ENCODE data around the gene OR4D2. TPM values are rescaled to one million over a fixed set of nuclear protein-coding genes. Genes with fewer than 3 reads are reported as not detected.

OR4D2 gene
- total RNA-seq, 1 donor from 2014 or later, result not detected

Other genes with a start within 250 kb of the OR4D2 start
- gene CUEDC1, start 211.6 kb upstream of the OR4D2 start, total RNA-seq, result 0.37 TPM in 1 of 2 replicates, not detected in the other
- gene VEZF1, start 178.7 kb upstream of the OR4D2 start, total RNA-seq, result 37.7 and 41.2 TPM in 2 replicates
- gene SRSF1, start 159.7 kb upstream of the OR4D2 start, total RNA-seq, result 491 and 498 TPM in 2 replicates
- 35.8 and 37.6 TPM in 2 replicates for gene DYNLL2, start 83.6 kb upstream of the OR4D2 start, total RNA-seq
- 0.10 and 0.26 TPM in 2 replicates for gene OR4D1, start 18.6 kb upstream of the OR4D2 start, total RNA-seq
- not detected in 2 replicates for gene EPX, start 25.7 kb downstream of the OR4D2 start, total RNA-seq
- 18.8 and 23.3 TPM in 2 replicates for gene MKS1, start 52.3 kb downstream of the OR4D2 start, total RNA-seq
- gene LPO, start 71.6 kb downstream of the OR4D2 start, total RNA-seq, result not detected in 2 replicates
- gene MPO, start 114.0 kb downstream of the OR4D2 start, total RNA-seq, result not detected in 2 replicates
- 31.4 and 35.1 TPM in 2 replicates for gene TSPOAP1, start 161.8 kb downstream of the OR4D2 start, total RNA-seq
- 138 and 142 TPM in 2 replicates for gene SUPT4H1, start 185.2 kb downstream of the OR4D2 start, total RNA-seq

All from activated T-helper 1 cell treated with anti-CD3 and anti-CD28 coated beads, Interleukin-12 subunit alpha, Interleukin-12 subunit beta, Interleukin-2, Interleukin-4 antibody, amounts not matched to agents 30 ng/mL and 10 ng/mL and 1 ng/mL, durations not matched to agents 14 hours and 24 hours and 36 hours (primary cell).